Breast epithelium (tissue), 4 donors: ENCODE data around the gene E4F1. TPM values are rescaled to one million over a fixed set of nuclear protein-coding genes. Genes with fewer than 3 reads are reported as not detected.

ENCODE experiments used
- DNase-seq, 2 donors: peaks; one replicate each; pipeline ENCODE4 v3.0.0-alpha.2; 2019; ENCODE audit warnings: low spot score in 2 of 2
- H3K27ac ChIP-seq, 2 donors: fragments of 200-600 bp; sonication (generic) in 1 of 2; one replicate each; pipeline ENCODE4 v1.5.1; 2016 to 2019; ENCODE audit warnings: mild to moderate bottlenecking in 1 of 2
- H3K27me3 ChIP-seq, 2 donors: fragments of 200-600 bp; sonication (generic) in 1 of 2; one replicate each; pipeline versions ENCODE4 v1.5.1 to v1.6.0; 2017 to 2019; ENCODE audit warnings: control low read depth in 1 of 2, mild to moderate bottlenecking in 1 of 2
- H3K36me3 ChIP-seq: fragments of 200-600 bp; one replicate; pipeline ENCODE4 v1.5.1; 2019
- H3K4me1 ChIP-seq, 2 donors: fragments of 200-600 bp; sonication (generic); one replicate each; pipeline ENCODE4 v1.5.1; 2016 to 2019; ENCODE audit warnings: control low read depth in 1 of 2
- H3K4me3 ChIP-seq, 3 donors: fragments of 200-600 bp; sonication (generic); 1 replicate in 2 of 3; 2 replicates in 1 of 3; pipeline ENCODE4 v1.5.1; 2016 to 2019; ENCODE audit warnings: mild to moderate bottlenecking in 3 of 3, moderate library complexity in 2 of 3
- H3K9me3 ChIP-seq, 2 donors: fragments of 200-600 bp; sonication (generic) in 1 of 2; one replicate each; pipeline ENCODE4 v1.5.1; 2016 to 2019; ENCODE audit warnings: control low read depth in 1 of 2
- POLR2A ChIP-seq: fragments of 450-650 bp; IDR thresholded peaks from one replicate; pipeline ENCODE4 v1.6.1; 2016; ENCODE audit warnings: antibody characterized with exemption, mild to moderate bottlenecking, moderate library complexity
- POLR2AphosphoS5 ChIP-seq, 3 donors: sonication (generic); formaldehyde crosslinking; IDR thresholded peaks; one replicate each; pipeline ENCODE4 v1.6.1; 2017; ENCODE audit warnings: antibody characterized with exemption in 3 of 3
- intact Hi-C: fragments of 100-400 bp; cut with DNase I; formaldehyde crosslinking; loops from one replicate; pipeline ENCODE4 v1.15.1; 2023; ENCODE audit warnings: low total_unique reads
- total RNA-seq, 3 donors: library from RNA; depleted of rRNA; stranded (reverse); fragments of >200 nt; gene quantifications; one replicate each; pipeline ENCODE4 v1.1.0, GENCODE V29; 2016
- TF ChIP-seq, protein P1 (sequence below), 3 donors: fragments of 450-650 bp; IDR thresholded peaks; one replicate each; pipeline ENCODE4 v1.5.1; 2016 to 2017; ENCODE audit warnings: antibody characterized with exemption in 3 of 3, mild to moderate bottlenecking in 3 of 3, moderate library complexity in 3 of 3

The E4F1 gene
- total RNA-seq, 3 donors from 2014 or later: 19.0 to 40.2 (median 34.7) TPM

- DNase-seq: no peak
- intact Hi-C loops: no loop called here
- H3K36me3 ChIP-seq: no peaks in the 10 kb centered on the region
- H3K27ac ChIP-seq: no peak overlapping the region
- no peaks in the 10 kb centered on the region for H3K9me3 ChIP-seq
- TF ChIP-seq, protein P1, sequence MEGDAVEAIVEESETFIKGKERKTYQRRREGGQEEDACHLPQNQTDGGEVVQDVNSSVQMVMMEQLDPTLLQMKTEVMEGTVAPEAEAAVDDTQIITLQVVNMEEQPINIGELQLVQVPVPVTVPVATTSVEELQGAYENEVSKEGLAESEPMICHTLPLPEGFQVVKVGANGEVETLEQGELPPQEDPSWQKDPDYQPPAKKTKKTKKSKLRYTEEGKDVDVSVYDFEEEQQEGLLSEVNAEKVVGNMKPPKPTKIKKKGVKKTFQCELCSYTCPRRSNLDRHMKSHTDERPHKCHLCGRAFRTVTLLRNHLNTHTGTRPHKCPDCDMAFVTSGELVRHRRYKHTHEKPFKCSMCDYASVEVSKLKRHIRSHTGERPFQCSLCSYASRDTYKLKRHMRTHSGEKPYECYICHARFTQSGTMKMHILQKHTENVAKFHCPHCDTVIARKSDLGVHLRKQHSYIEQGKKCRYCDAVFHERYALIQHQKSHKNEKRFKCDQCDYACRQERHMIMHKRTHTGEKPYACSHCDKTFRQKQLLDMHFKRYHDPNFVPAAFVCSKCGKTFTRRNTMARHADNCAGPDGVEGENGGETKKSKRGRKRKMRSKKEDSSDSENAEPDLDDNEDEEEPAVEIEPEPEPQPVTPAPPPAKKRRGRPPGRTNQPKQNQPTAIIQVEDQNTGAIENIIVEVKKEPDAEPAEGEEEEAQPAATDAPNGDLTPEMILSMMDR (IDR thresholded peaks at IDR 0.05): no peak
- TF ChIP-seq POLR2AphosphoS5 (IDR thresholded peaks at IDR 0.05): no peak
- TF ChIP-seq POLR2A: no peak
- H3K4me3 ChIP-seq: no peak overlapping the region
- no peaks in the 10 kb centered on the region for H3K27me3 ChIP-seq
- H3K4me1 ChIP-seq: no peaks in the 10 kb centered on the region
Measured at GRCh38 chr16:2282262-2282661, 58.9 kb downstream of the E4F1 start.

GRCh38 chr16:2282866-2283555 lies 59.6 kb downstream of the E4F1 start:
- no peaks in the 10 kb centered on the region for H3K9me3 ChIP-seq
- H3K36me3 ChIP-seq: no peaks in the 10 kb centered on the region
- intact Hi-C loops: no loop called here
- no peak overlapping the region for H3K4me3 ChIP-seq
- no peaks in the 10 kb centered on the region for H3K27me3 ChIP-seq
- no peaks in the 10 kb centered on the region for H3K4me1 ChIP-seq
- TF ChIP-seq POLR2AphosphoS5 (IDR thresholded peaks at IDR 0.05): no peak
- TF ChIP-seq, protein P1 (IDR thresholded peaks at IDR 0.05): no peak
- TF ChIP-seq POLR2A: no peak
- H3K27ac ChIP-seq: no peak overlapping the region
- DNase-seq: no peak

GRCh38 chr16:2284001-2284770 lies 60.8 kb downstream of the E4F1 start:
- H3K36me3 ChIP-seq: no peaks in the 10 kb centered on the region
- H3K27ac ChIP-seq: no peak overlapping the region
- intact Hi-C loops: no loop called here
- H3K4me1 ChIP-seq: no peaks in the 10 kb centered on the region
- H3K4me3 ChIP-seq: no peak overlapping the region
- TF ChIP-seq POLR2A (no peak), POLR2AphosphoS5 (IDR thresholded peaks at IDR 0.05) (no peak)
- TF ChIP-seq, protein P1 (IDR thresholded peaks at IDR 0.05): no peak
- DNase-seq: no peak
- no peaks in the 10 kb centered on the region for H3K9me3 ChIP-seq
- H3K27me3 ChIP-seq: no peaks in the 10 kb centered on the region

DNA sequence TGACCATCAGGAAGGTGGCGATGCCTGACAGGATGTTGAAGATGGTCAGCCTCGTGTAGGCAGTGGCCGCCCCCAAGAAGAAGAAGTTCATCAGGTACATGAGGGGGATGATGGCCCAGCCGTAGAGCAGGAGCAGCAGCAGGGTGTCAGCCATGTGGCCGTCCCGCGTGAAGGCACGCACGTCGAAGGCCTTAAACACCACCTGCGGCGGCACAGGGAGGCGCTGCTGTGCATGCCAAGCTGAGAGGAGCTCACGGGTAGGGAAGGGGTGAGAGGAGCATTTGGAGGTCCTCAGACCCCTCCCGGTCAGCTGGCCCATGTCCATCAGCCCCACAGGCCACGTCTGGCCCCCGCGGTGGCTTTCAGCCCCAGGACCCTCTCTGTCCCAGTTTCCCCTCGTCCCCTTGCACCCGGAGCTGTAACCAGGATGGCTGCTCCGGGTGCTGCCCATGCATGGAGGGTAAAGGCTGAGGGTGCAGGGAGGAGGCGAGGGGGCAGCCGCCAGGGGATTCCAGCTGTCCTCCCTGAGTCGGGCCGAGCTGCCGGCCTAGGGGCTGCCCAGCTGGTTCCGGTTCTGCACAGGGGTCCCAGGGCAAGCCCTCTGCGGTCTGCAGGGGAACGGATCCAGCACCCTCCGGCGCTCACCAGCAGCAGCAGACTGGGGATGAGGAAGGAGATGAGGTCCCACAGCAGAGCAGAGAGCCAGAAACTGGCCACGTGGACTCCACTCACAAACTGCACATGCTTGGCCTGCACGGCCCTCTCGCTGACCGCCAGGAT lies 61.6 kb downstream of the E4F1 start:
- Histone ChIP-seq H3K4me1 (no peaks in the 10 kb centered on the region), H3K27ac (no peak overlapping the region), H3K4me3 (no peak overlapping the region), H3K9me3 (no peaks in the 10 kb centered on the region), H3K36me3 (no peaks in the 10 kb centered on the region), H3K27me3 (no peaks in the 10 kb centered on the region)
- TF ChIP-seq POLR2AphosphoS5 (IDR thresholded peaks at IDR 0.05) (no peak), POLR2A (no peak)
- TF ChIP-seq, protein P1 (IDR thresholded peaks at IDR 0.05): no peak
- intact Hi-C loops: no loop called here
- DNase-seq: no peak

Other genes with a start within 250 kb of the E4F1 start
- under 1 TPM in 2 of 3 donors, not detected in 1; 0.88 to 0.98 TPM for gene NOXO1, start 242.1 kb upstream of the E4F1 start, total RNA-seq
- gene GFER, start 239.4 kb upstream of the E4F1 start, total RNA-seq: 10 to 100 TPM; 15.7 to 18.1 (median 17.9) TPM
- gene SYNGR3, start 233.6 kb upstream of the E4F1 start, total RNA-seq: 1 to 10 TPM in 1 of 3 donors, under 1 TPM in 2; 0.44 to 2.0 (median 0.64) TPM
- 10 to 100 TPM; 16.0 to 25.2 (median 22.2) TPM for gene ZNF598, start 213.8 kb upstream of the E4F1 start, total RNA-seq
- not detected for gene NPW, start 203.8 kb upstream of the E4F1 start, total RNA-seq
- 10 to 100 TPM; 31.5 to 58.3 (median 38.9) TPM for gene NHERF2, start 196.7 kb upstream of the E4F1 start, total RNA-seq
- gene NTHL1, start 175.8 kb upstream of the E4F1 start, total RNA-seq: 10 to 100 TPM; 10.6 to 27.9 (median 16.1) TPM
- gene TSC2, start 175.6 kb upstream of the E4F1 start, total RNA-seq: 10 to 100 TPM; 41.6 to 52.4 (median 48.9) TPM
- 100 to 1,000 TPM in 2 of 3 donors, 10 to 100 TPM in 1; 74.2 to 110 (median 107) TPM for gene PKD1, start 87.7 kb upstream of the E4F1 start, total RNA-seq
- 1 to 10 TPM in 2 of 3 donors, not detected in 1; 3.5 to 3.9 TPM for gene RAB26, start 75.0 kb upstream of the E4F1 start, total RNA-seq
- 10 to 100 TPM; 28.4 to 35.4 (median 32.5) TPM for gene TRAF7, start 67.8 kb upstream of the E4F1 start, total RNA-seq
- under 1 TPM in 2 of 3 donors, not detected in 1; 0.33 to 0.44 TPM for gene CASKIN1, start 27.0 kb upstream of the E4F1 start, total RNA-seq
- gene MLST8, start 18.1 kb upstream of the E4F1 start, total RNA-seq: 10 to 100 TPM; 42.7 to 48.1 (median 46.5) TPM
- gene BRICD5, start 12.7 kb upstream of the E4F1 start, total RNA-seq: 1 to 10 TPM; 1.4 to 7.5 (median 5.9) TPM
- gene PGP, start 8.8 kb upstream of the E4F1 start, total RNA-seq: 10 to 100 TPM in 2 of 3 donors, 1 to 10 TPM in 1; 9.1 to 14.7 (median 12.9) TPM
- under 1 TPM in 2 of 3 donors, not detected in 1; 0.59 to 0.66 TPM for gene DNASE1L2, start 12.9 kb downstream of the E4F1 start, total RNA-seq
- 10 to 100 TPM; 45.4 to 66.2 (median 63.8) TPM for gene ECI1, start 28.0 kb downstream of the E4F1 start, total RNA-seq
- gene RNPS1, start 44.5 kb downstream of the E4F1 start, total RNA-seq: 100 to 1,000 TPM in 1 of 3 donors, 10 to 100 TPM in 2; 93.1 to 107 (median 97.5) TPM
- 1 to 10 TPM; 6.2 to 7.8 (median 6.3) TPM for gene ABCA3, start 117.1 kb downstream of the E4F1 start, total RNA-seq
- gene CCNF, start 205.9 kb downstream of the E4F1 start, total RNA-seq: 1 to 10 TPM; 1.6 to 2.9 (median 2.7) TPM
- gene TEDC2, start 236.5 kb downstream of the E4F1 start, total RNA-seq: 1 to 10 TPM in 1 of 3 donors, under 1 TPM in 1, not detected in 1; 0.98 to 1.0 TPM
- gene NTN3, start 247.7 kb downstream of the E4F1 start, total RNA-seq: not detected